ENCODE measurements around the gene CERCAM. TPM values are rescaled to one million over a fixed set of nuclear protein-coding genes. Genes with fewer than 3 reads are reported as not detected.

CERCAM gene
- total RNA-seq, 4 donors from 2014 or later: 3.7 to 26.2 (median 11.3) TPM

GRCh38 chr9:128375865-128376264 lies 44.8 kb upstream of the CERCAM start:
- no peaks in the 10 kb centered on the region for H3K27me3 ChIP-seq
- H3K4me1 ChIP-seq: peaks cover 26% of the 10 kb centered on the region
- H3K27ac ChIP-seq: no peak overlapping the region
- WGBS: 58% methylated on average over 5 of the region's 5 CpGs
- no peaks in the 10 kb centered on the region for H3K9me3 ChIP-seq
- no peak overlapping the region for H3K4me3 ChIP-seq
- peaks cover 41% of the 10 kb centered on the region for H3K36me3 ChIP-seq
- no peak for TF ChIP-seq EP300 (IDR thresholded peaks at IDR 0.05)
- no peak for TF ChIP-seq CTCF (IDR thresholded peaks at IDR 0.05)
- no peak for TF ChIP-seq POLR2A (IDR thresholded peaks at IDR 0.05)
- no peak for TF ChIP-seq POLR2AphosphoS5 (IDR thresholded peaks at IDR 0.05)
- no peak for DNase-seq (ENCODE audit: low spot score in 2 of 2)

GRCh38 chr9:128382261-128382660 lies 38.4 kb upstream of the CERCAM start:
- Histone ChIP-seq H3K36me3 (peaks cover 56% of the 10 kb centered on the region), H3K4me1 (no peaks in the 10 kb centered on the region), H3K27me3 (no peaks in the 10 kb centered on the region), H3K4me3 (no peak overlapping the region), H3K9me3 (no peaks in the 10 kb centered on the region), H3K27ac (no peak overlapping the region)
- no peak for DNase-seq (ENCODE audit: low spot score in 2 of 2)
- 64% methylated on average over 4 of the region's 6 CpGs for WGBS
- TF ChIP-seq EP300 (IDR thresholded peaks at IDR 0.05): no peak
- TF ChIP-seq POLR2AphosphoS5 (IDR thresholded peaks at IDR 0.05): no peak
- no peak for TF ChIP-seq POLR2A (IDR thresholded peaks at IDR 0.05)
- no peak for TF ChIP-seq CTCF (IDR thresholded peaks at IDR 0.05)

GRCh38 chr9:128383007-128383753 lies 37.5 kb upstream of the CERCAM start:
- H3K4me3 ChIP-seq: no peak overlapping the region
- no peak overlapping the region for H3K27ac ChIP-seq
- no peak for DNase-seq (ENCODE audit: low spot score in 2 of 2)
- H3K36me3 ChIP-seq: peaks cover 58% of the 10 kb centered on the region
- no peaks in the 10 kb centered on the region for H3K27me3 ChIP-seq
- WGBS: 82% methylated on average over 9 of the region's 9 CpGs
- TF ChIP-seq CTCF (IDR thresholded peaks at IDR 0.05): no peak
- no peak for TF ChIP-seq EP300 (IDR thresholded peaks at IDR 0.05)
- TF ChIP-seq POLR2AphosphoS5 (IDR thresholded peaks at IDR 0.05): no peak
- no peak for TF ChIP-seq POLR2A (IDR thresholded peaks at IDR 0.05)
- no peaks in the 10 kb centered on the region for H3K4me1 ChIP-seq
- no peaks in the 10 kb centered on the region for H3K9me3 ChIP-seq

DNA sequence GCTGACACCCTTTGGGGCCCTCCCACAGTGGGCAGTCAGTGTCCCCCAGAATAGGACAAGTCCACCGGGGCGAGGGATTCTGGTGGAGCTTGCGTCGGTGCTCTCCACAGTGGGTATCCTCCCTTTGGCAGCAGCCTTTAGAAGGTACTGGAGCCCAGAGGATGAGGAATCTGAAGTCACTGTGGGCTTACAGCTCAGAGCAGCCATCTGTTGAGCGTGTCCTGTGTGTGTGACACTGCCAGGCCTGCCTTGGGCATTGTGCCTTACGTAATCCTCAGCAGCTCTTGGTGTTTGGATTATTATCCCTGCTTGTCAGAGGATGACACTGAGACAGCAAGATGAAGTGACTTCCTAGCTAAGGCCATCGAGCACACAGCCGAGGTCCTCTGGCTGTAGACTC lies 36.9 kb upstream of the CERCAM start:
- no peaks in the 10 kb centered on the region for H3K9me3 ChIP-seq
- peaks cover 60% of the 10 kb centered on the region for H3K36me3 ChIP-seq
- 68% methylated on average over 4 of the region's 8 CpGs for WGBS

More for the DNA sequence above, 36.9 kb upstream of the CERCAM start:
- no peak for TF ChIP-seq EP300 (IDR thresholded peaks at IDR 0.05)
- no peak for TF ChIP-seq POLR2A (IDR thresholded peaks at IDR 0.05)
- no peak for TF ChIP-seq POLR2AphosphoS5 (IDR thresholded peaks at IDR 0.05)
- TF ChIP-seq CTCF (IDR thresholded peaks at IDR 0.05): no peak
- no peaks in the 10 kb centered on the region for H3K4me1 ChIP-seq
- H3K27me3 ChIP-seq: no peaks in the 10 kb centered on the region
- H3K4me3 ChIP-seq: no peak overlapping the region
- no peak for DNase-seq (ENCODE audit: low spot score in 2 of 2)
- H3K27ac ChIP-seq: no peak overlapping the region

All from suprapubic skin (tissue), 4 donors.